ENCODE measurements around the gene RIMBP2.

Gene RIMBP2

GRCh38 chr12:130499474-130499873 lies 216.6 kb downstream of the RIMBP2 start:
- no peak overlapping the region for H3K4me3 ChIP-seq (ENCODE audit: low read depth, low read length)
- ChIA-PET CTCF (no interaction called here), POLR2A (no interaction called here)
- TF ChIP-seq CTCF (IDR thresholded peaks at IDR 0.05; ENCODE audit: insufficient read depth, low read length, missing control alignments), result no peak
- DNase-seq (ENCODE audit: low read depth, low spot score), result no peak

GRCh38 chr12:130498589-130499385 lies 217.3 kb downstream of the RIMBP2 start:
- no peak overlapping the region for H3K4me3 ChIP-seq (ENCODE audit: low read depth, low read length)
- ChIA-PET POLR2A (no interaction called here), CTCF (no interaction called here)
- TF ChIP-seq CTCF (IDR thresholded peaks at IDR 0.05; ENCODE audit: insufficient read depth, low read length, missing control alignments), result no peak
- DNase-seq (ENCODE audit: low read depth, low spot score), result no peak

GRCh38 chr12:130497991-130498390 lies 218.1 kb downstream of the RIMBP2 start:
- DNase-seq (ENCODE audit: low read depth, low spot score), result no peak
- no peak for TF ChIP-seq CTCF (IDR thresholded peaks at IDR 0.05; ENCODE audit: insufficient read depth, low read length, missing control alignments)
- ChIA-PET CTCF (no interaction called here), POLR2A (no interaction called here)
- no peak overlapping the region for H3K4me3 ChIP-seq (ENCODE audit: low read depth, low read length)

- no peak for TF ChIP-seq CTCF (IDR thresholded peaks at IDR 0.05; ENCODE audit: insufficient read depth, low read length, missing control alignments)
- ChIA-PET CTCF (no interaction called here), POLR2A (no interaction called here)
- no peak for DNase-seq (ENCODE audit: low read depth, low spot score)
- no peak overlapping the region for H3K4me3 ChIP-seq (ENCODE audit: low read depth, low read length)
Measured at GRCh38 chr12:130497321-130497720, 218.8 kb downstream of the RIMBP2 start.

GRCh38 chr12:130496516-130497120 lies 219.5 kb downstream of the RIMBP2 start:
- no peak overlapping the region for H3K4me3 ChIP-seq (ENCODE audit: low read depth, low read length)
- CTCF ChIA-PET, result no interaction called here
- no peak for TF ChIP-seq CTCF (IDR thresholded peaks at IDR 0.05; ENCODE audit: insufficient read depth, low read length, missing control alignments)
- POLR2A ChIA-PET, result no interaction called here
- no peak for DNase-seq (ENCODE audit: low read depth, low spot score)

- H3K4me3 ChIP-seq (ENCODE audit: low read depth, low read length), result no peak overlapping the region
- TF ChIP-seq CTCF (IDR thresholded peaks at IDR 0.05; ENCODE audit: insufficient read depth, low read length, missing control alignments), result no peak
- DNase-seq (ENCODE audit: low read depth, low spot score), result no peak
- CTCF ChIA-PET, result no interaction called here
- POLR2A ChIA-PET, result no interaction called here
Measured at GRCh38 chr12:130495156-130495555, 220.9 kb downstream of the RIMBP2 start.

All from AG04449 (cell line).